D341Med (cell line): ENCODE measurements around the gene OSTC.

Experiments
- DNase-seq: peaks from one replicate; pipeline ENCODE4 v3.0.0; 2012; ENCODE audit warnings: low spot score

OSTC gene

DNA sequence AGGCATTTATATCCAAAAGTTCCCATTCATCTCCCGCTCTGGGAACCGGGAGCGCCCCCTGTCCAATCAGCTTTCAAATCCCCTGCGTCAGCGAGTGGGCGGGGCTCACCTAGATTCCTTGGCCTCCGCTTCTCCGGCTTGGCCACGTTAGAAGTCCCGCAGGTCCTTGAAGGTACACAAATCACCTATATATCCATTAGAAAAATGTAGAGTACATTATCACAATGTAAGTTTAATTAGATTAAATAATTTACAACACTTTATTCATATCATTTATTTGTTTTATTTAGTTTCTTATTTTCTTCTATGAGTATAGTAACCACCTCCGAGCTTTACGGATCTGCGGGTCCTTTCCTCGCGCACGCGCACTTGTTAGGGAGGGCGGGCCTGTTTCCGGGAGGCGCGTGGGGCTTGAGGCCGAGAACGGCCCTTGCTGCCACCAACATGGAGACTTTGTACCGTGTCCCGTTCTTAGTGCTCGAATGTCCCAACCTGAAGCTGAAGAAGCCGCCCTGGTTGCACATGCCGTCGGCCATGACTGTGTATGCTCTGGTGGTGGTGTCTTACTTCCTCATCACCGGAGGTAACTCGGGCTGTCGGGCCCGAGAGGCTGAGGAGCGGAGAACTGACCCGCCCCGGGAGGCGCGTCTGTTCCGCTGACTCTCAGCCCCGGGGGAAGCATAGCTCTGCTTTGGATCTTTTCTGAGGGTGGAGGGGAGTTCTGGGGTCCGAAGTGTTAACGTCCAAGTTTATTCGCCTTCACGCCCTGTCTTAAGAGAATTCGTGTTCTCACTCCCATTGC is at the start of gene OSTC:
TSS of gene OSTC (plus strand) at position 388 of the 802 bp plus-strand sequence. CDS start at position 445, 57 bp downstream.
- peak; percentile 94 for DNase-seq

DNA sequence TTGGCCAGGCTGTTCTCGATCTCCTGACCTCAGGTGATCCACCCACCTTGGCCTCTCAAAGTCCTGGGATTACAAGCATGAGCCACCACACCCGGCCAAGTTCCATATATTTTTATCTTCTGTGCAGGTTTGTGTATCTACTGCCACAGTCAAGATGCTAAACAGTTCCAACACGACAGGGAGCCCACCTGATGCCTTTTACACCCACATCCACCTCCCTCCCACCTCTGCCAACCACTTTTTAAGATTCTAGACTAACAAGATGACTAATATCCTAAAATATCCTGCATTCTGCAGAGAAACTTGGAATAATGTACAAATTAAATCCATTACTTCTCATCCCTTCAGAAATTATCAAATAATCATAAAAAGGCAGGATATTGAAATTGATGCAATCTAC is 49.3 kb upstream of the OSTC start:
- DNase-seq: no peak

DNA sequence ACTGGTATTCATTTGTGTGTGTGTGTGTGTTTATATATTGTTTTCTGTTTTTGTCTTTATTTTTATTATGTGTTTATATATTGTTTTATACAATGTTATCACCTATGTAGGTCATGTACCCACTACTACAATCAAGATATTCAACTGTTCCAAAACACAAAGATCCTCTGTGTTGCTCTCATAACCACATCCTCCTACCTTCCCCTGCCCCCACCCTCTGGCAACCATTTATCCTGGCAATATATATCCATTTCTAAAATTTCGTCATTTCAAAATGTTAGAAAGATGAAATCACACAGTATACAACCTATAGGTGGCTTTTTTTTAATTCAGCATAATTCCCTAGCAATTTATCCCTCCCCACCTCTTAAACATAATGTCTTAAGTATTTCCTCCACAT is 48.9 kb upstream of the OSTC start:
- no peak for DNase-seq

DNA sequence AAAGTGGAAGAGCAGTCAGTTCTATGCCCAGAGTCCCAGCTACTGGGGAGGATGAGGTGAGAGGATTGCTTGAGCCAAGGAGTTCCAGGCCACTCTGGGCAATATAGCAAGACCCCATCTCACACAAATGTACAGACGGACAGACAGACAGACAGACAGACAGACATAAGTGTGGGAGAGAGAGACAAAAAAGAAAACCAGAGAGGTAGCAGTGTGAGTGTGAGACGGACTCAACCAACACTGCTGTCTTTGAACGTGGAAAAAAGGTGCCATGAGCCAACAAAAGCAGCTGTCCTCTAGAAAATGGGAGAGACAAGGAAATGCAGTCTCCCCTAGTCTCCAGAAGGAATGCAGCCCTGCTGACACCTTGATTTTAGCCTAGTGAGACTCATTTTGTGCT is 48.2 kb upstream of the OSTC start:
- DNase-seq: no peak

DNA sequence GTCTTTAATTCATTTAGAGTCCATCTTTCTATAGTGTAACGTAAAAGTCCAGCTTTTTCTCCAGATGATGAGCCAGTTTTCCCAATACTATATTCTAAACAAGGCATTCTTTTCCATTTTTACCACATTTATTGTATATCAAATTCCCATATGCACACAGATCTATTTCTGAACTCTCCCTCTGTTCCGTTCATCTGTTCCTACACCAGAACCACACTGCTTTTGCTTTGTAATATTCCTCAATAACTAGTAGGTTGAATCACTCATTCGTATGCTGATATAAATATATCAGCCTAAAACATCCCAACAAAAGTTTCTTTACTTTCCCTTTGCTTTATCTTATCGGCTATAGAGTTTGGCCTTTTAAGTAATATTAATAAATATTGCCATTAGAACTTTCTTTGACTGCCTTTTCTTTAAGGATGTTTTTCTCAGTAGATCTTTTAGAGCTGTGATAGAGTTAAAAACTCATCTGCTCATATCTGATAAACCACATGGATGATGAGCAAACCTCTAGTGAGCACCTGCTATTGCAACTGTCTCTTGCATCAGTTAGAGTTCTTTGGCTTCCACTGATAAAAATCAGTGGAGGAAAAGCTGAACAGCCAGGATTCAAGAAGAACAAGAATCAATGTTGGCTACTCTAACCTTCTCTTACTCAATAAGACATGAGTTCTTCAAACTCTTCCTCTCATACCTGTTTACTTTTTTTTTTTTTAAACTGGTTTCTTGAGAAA is 43.2 kb upstream of the OSTC start:
- no peak for DNase-seq

DNA sequence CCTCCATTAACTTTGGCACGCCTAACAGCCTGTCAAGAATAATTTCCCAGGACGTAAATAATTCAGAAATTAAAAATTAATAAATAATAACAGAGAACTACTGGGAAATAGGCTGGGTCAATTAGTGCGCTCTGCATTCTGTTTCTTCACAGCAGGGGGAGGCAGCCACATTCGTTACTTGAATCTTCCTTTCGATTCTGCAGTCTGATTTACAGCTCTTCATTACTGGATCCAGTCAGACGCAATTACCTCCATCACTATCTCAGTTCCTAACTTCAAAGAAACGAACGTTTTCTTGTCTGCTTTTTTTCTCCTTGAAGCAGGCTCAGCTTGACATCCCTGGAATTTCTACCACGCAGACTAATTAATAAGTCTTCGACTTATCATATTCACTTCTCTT is 39.0 kb upstream of the OSTC start:
- no peak for DNase-seq

DNA sequence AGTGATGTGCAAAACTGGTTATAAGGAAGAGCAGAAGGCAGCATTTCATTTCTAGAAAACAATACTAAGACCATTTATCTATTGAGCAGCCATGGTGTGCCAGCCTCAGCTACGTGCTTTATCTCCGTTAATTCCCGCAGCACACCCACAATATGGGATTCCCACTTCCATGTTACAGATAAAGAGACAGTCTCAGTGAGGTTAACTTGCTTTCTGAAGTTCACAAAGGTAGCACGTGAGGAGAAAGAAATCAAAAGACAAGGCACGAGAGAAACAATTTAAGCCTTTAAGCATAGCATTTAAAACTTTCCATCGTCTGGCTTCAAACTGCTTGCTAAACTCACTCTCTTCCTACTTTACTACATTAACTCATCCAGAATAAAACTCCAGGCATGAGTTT is 38.0 kb upstream of the OSTC start:
- DNase-seq: no peak

DNA sequence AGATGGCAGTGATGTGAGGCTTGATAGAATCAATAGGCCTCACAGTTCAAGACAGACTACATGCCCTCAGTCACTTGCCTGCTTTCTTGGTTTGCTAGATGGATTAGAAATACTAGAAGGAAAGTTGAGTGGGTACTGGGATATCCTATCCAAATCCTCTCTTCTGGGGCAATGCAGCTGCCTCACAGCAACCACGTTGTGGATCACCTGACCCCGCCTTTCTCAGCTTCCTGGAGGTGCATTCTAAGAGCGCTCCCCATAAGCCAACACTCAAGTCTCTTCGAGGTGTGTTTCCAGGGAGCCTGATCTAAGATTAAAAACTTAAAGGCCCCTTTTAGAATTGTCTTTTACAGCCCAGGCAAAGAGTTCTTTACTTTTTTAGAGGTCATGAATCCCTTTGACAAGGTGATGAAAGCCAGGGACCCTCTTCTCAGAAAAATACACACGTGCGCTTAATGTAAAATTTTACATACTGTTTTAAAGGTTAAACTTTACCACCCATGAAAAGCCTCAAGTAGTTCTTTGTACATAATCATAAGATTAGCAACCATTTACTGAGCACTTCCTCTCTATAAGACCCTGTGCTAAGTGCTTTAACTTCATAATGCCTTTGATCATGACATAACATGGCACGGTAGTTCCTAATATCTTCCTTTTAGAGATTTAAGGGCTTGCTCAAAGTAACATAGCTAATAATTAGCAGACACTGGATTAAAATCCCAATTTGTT is 30.9 kb upstream of the OSTC start:
- no peak for DNase-seq

DNA sequence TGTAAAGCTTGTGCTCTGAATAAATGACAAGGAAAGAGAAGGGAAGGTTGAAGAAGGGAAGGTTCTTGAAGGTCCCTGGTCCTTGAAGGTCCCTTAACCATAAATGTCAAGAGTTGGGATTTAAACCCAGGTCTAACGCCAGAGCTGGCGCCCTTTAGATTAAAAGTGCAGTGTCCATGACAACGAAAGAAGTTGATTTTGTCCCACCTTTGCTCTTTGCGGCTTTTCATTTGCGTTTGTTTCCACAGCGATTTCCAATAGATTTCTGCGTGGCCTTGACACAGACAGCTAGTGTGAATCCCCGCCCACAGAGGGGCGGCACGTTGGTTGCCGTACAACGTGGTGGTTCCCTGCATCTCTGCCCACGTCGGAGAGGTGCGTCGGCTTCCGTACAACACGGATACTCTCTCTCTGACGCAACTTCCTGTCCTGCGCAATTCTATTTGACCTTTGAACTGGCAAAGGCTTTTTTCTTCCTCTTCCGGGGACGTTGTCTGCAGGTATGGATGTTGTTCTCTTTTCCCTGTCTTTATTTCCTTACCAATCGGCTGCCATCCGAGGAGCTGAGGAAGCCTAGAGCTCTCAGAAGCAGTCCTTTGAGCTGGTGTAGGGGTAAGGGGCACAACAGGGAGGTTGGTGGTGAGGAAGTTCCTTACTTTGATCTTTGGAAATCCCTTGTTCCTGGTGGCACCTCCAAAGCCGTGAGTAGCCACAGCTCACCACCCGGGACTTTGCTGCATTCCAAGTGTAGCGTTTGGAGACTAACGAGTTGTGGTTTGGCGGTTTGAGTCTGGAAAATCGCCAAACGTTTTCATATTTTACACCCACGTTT is 30.1 kb upstream of the OSTC start, which contains the start of gene RPL34:
TSS of gene RPL34 (plus strand) at position 476 of the 832 bp plus-strand sequence. CDS start 1,384 bp downstream, outside the sequence.
- DNase-seq: peak; percentile 94

DNA sequence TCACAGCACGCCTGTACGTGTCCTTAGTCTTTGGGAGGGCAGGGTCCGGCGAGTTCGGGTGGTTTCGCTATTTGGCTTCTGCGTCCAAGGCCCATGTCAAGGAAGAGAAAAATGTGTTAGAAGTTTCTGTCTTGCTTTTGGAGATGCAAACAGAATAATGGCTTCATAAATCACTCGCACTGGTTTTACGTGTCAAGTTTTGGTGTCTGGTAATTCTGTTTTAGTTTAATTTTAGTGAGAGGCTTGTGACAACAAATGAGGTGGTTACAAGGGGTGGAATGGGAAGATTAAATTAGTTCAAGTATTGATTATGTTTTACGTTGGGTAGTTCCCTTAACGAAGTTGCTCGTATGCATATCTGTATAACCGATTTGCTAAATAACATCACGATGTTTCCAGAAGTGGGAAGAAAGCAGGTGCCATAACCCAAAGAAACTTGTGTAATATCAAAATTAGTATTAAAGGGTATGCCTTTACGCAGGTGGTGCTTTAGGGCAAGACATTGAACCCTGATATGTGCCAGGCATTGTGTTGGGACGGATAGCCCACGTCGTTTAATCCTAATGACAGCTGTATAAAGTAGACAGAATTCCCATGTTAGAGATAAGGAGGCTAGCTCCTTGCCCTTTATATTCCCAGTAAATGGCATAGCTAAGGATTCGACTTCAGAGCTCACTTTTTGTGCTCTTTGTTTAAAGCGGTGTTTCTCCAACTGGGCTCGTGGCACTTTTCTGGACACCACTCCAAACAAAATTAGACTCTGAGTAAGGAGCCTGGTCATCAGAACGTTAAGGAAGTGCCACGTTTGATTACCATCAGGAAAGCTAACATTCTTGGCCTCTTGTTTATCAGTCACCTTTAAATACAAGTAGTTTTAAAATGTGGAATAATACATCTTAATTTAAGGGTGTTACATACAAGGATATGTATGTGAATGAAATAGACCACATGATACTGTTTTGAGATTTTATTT is 29.2 kb upstream of the OSTC start:
- no peak for DNase-seq

DNA sequence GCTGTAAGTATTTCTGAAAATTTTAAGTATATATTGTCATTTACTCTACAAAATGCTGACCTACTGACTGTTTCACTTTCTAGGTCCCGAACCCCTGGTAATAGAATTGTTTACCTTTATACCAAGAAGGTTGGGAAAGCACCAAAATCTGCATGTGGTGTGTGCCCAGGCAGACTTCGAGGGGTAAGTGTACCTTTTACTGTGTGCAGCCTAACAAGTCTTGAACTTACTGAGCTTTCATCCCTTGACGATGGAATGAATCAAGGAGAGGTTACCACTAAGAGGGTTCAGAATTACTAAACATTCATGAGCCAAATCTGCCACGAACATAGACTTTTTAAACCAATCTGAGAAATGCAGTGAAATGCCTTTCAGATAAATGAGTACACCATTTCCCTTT is 28.4 kb upstream of the OSTC start:
- DNase-seq: no peak

DNA sequence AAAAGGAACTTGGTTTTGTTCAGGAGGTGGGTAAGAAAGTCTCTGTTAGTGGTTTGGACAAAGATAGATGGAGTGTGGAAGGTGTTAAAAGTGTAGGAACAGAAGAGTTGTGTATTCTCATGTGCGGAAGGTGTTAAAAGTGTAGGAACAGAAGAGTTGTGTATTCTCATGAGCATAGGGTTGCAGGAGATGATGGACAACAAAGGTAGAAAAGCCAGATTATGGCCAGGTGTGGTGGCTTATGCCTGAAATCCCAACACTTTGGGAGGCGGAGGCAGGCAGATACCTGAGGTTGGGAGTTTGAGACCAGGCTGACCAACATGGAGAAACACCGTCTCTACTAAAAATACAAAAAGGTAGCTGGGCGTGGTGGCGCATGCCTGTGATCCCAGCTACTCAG is 27.6 kb upstream of the OSTC start:
- DNase-seq: no peak

DNA sequence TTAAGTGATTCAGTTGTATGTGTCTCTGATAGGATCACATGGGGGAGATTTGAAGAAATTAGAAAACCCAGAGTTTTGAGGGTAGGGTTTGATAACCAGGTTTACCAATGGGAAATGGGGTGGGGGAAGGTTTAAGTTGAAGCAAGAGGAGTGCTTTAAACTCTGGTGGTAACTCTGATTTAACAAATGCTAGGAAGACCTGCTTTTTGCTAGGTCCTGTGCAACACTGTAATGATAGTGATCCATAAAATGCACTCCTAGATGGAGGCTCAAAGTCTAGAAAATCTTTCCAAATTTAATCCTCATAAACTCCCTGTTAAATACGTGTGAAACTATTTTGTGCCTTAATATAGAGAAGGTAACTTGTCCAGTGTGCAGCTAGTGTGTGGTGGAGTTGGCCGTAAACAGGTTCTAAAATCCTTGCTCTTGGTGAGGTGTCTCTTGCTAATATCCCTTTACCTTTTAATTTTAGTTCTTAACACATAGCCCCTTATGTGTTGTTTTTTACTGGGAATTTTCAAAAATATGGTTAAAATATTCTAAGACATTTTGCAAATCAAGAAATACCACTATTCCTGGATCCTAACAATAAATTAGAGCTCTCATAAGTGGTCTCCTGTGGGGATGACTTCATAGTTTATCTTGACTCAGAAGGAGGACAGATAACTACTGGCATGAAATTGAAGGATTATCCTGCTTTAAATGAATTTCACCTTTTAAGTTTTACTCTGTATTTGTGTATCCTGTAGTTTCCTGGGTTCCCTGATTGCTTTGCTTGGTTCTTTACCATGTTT is 25.9 kb upstream of the OSTC start:
- no peak for DNase-seq

DNA sequence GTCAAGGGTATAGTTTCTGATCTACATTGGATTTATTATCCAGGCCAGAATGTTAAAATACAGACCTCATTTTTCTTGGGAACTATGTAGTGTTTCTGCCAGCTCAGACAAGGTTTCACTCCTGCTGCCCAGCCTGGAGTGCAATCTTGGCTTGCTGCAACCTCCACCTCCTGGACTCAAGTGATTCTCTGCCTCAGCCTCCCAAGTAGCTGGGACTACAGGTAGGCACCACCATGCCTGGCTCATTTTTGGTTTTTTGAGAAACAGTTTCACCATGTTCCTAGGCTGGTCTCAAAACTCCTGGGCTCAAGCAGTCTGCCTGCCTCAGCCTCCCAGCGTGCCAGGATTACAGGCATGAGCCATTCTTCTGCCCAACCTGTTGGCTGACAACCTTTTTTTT is 24.3 kb upstream of the OSTC start:
- no peak for DNase-seq

DNA sequence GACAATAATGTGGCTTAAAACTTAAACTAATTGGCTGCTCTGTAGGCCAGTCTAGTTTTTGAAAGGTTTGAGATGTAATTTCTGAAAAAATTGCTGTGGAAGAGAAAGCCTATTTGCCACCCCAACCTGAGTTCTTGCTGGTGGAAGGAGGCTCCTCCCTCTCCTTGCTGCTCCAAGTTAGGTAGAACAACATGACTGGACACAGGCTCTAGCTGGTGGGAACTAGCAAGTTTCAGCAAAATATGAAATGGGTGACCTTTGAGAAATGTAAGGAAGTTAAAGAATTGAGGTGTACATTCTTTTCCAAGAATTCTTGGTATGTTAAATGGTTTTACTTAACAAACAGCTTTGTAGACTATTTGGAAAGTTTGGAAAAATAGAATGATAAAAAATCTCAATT is 22.0 kb upstream of the OSTC start:
- DNase-seq: no peak

DNA sequence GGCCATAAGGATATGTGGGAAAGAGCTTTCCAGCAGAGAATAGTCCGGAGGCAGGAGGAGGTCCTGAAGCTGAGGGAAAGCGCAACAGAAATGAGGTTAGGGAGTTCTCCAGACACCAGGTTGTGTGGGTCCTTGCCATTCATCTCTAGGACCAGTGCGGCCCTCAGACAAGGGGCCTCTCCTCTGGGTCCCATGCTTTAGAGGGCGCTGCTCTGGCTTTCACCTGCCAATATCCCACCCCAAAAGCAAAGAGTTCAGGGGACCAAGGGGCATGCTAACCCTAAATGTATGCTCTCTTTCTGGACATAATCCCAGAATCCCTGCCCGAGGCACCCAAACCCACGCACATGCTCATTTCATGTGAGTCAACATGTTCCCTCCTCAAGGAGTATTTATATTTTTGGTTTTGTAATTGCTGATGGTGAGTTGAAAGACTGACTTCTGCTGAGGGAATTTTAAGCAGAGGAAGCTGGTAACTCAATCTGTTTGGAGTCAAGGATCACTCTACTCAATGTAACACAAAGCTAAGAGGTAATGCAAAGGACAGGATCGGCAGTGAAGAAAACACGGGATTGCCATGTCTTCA is 15.2 kb upstream of the OSTC start:
- no peak for DNase-seq

DNA sequence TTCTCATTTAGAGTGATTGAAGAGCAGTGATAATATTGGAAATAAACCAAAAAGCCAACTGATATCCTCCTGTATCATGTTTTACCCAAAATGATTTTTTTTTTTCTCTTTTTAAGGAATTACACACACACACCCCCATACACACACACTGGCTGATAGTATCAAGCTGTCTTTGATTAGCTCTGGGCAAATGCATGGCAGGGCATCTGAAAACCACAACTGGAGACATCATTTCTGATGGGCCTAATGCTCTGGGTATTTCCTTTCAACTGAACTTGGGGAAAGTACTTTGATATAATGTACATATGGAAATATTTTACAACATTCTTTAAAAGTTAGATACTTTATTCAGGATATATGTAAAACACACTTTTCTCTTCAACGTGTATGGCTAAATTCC is 14.2 kb upstream of the OSTC start:
- DNase-seq: no peak

DNA sequence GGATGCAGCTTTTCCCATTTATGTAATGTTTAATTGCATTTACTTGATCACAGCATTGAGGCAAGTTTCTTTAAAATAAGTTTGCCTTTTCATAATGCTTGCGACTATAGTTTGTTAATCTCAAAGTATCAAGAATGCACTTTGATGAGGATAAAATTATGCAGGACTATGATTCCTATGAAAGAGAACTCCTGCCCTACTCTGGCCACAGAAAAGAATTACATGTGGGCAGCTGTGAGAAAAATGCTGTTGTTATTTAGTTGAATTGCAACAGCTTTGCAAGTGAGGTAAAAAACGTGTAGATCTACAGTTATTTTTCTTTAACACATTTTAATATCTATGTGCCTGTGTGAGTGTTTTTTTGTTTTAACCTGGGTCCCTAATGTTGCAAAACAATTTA is 12.5 kb upstream of the OSTC start:
- no peak for DNase-seq

DNA sequence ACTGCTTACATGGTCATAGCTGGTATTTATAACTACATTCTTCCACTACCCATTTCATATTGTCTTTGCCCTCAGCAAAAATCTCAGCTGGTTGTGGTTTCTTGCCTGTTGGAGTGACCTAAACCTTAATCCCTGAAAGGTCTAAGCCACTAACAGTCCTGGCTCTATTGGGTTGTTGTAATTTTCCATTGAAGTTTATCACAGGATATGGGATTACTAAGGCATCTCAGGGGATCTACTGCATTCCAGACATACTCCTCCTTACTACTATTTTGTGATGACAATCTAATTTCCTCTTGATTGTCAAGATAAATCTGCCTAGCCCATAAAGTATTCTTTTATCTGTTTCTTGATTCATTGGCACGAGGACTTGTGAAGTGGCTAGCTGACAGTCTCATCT is 6.2 kb upstream of the OSTC start:
- DNase-seq: no peak

DNA sequence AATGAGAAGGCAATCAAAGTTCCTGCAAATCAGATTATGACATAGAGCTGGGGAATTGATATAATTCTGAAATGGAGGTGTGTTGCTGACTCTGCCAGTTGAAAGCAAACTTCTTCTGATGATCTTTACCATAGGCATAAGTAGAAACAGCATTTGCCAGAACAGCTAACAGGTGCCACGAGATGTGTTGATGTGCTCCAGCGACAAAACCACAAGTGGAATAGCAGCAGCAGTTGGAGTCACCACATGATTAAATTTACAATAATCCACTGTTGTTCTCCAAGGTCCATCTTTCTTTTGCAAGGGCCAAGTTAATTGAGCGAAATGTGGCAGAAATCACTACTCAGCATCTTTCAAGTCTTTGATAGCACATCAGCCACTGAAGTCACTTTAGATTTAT is 3.7 kb upstream of the OSTC start:
- no peak for DNase-seq
